Measurements from ENCODE around the gene OR2A7. TPM values are rescaled to one million over a fixed set of nuclear protein-coding genes. Genes with fewer than 3 reads are reported as not detected.
"Not testable (repeated sequence)": the region's sequence is repeated elsewhere in the genome, so short reads cannot be mapped to it uniquely, and the experiment has no call there.

The OR2A7 gene
- total RNA-seq, 2 donors from 2014 or later = 1.2 to 6.5 TPM

- not testable (repeated sequence) for H3K36me3 Mint-ChIP-seq (ENCODE audit: low read depth); H3K4me3 Mint-ChIP-seq; ATAC-seq; H3K9me3 ChIP-seq (ENCODE audit: control insufficient read depth, low read length, poor library complexity, severe bottlenecking); H3K27me3 Mint-ChIP-seq; H3K27ac Mint-ChIP-seq; H3K4me1 Mint-ChIP-seq; DNase-seq
Observed at GRCh38 chr7:144238530-144239082, 26.0 kb downstream of the OR2A7 start.

GRCh38 chr7:144233039-144233438 is 31.6 kb downstream of the OR2A7 start:
- H3K27ac Mint-ChIP-seq; H3K27me3 Mint-ChIP-seq; H3K4me1 Mint-ChIP-seq; DNase-seq; H3K4me3 Mint-ChIP-seq; H3K36me3 Mint-ChIP-seq (ENCODE audit: low read depth); ATAC-seq; H3K9me3 ChIP-seq (ENCODE audit: control insufficient read depth, low read length, poor library complexity, severe bottlenecking): not testable (repeated sequence)

GRCh38 chr7:144231027-144231426 is 33.6 kb downstream of the OR2A7 start:
- not testable (repeated sequence) for H3K27ac Mint-ChIP-seq; H3K4me1 Mint-ChIP-seq; H3K36me3 Mint-ChIP-seq (ENCODE audit: low read depth); DNase-seq; H3K9me3 ChIP-seq (ENCODE audit: control insufficient read depth, low read length, poor library complexity, severe bottlenecking); ATAC-seq; H3K4me3 Mint-ChIP-seq; H3K27me3 Mint-ChIP-seq

GRCh38 chr7:144228810-144229209 is 35.8 kb downstream of the OR2A7 start:
- not testable (repeated sequence) for DNase-seq, H3K27me3 Mint-ChIP-seq

GRCh38 chr7:144226866-144227265 is 37.7 kb downstream of the OR2A7 start:
- H3K4me1 Mint-ChIP-seq; H3K27me3 Mint-ChIP-seq; DNase-seq; H3K9me3 ChIP-seq (ENCODE audit: control insufficient read depth, low read length, poor library complexity, severe bottlenecking); H3K4me3 Mint-ChIP-seq; ATAC-seq; H3K27ac Mint-ChIP-seq; H3K36me3 Mint-ChIP-seq (ENCODE audit: low read depth): not testable (repeated sequence)

More at GRCh38 chr7:144228810-144229209, 35.8 kb downstream of the OR2A7 start:
- ATAC-seq; H3K4me1 Mint-ChIP-seq; H3K4me3 Mint-ChIP-seq; H3K36me3 Mint-ChIP-seq (ENCODE audit: low read depth); H3K9me3 ChIP-seq (ENCODE audit: control insufficient read depth, low read length, poor library complexity, severe bottlenecking); H3K27ac Mint-ChIP-seq: not testable (repeated sequence)

- H3K4me3 Mint-ChIP-seq; DNase-seq; H3K36me3 Mint-ChIP-seq (ENCODE audit: low read depth); H3K4me1 Mint-ChIP-seq; H3K27ac Mint-ChIP-seq; ATAC-seq; H3K27me3 Mint-ChIP-seq; H3K9me3 ChIP-seq (ENCODE audit: control insufficient read depth, low read length, poor library complexity, severe bottlenecking): not testable (repeated sequence)
Observed at GRCh38 chr7:144223675-144224074, 40.9 kb downstream of the OR2A7 start.

- not testable (repeated sequence) for H3K27ac Mint-ChIP-seq, H3K4me1 Mint-ChIP-seq, H3K27me3 Mint-ChIP-seq
Observed at GRCh38 chr7:144220531-144220930, 44.1 kb downstream of the OR2A7 start.

GRCh38 chr7:144219149-144219548 is 45.4 kb downstream of the OR2A7 start:
- H3K36me3 Mint-ChIP-seq (ENCODE audit: low read depth); H3K27me3 Mint-ChIP-seq; H3K4me3 Mint-ChIP-seq; H3K9me3 ChIP-seq (ENCODE audit: control insufficient read depth, low read length, poor library complexity, severe bottlenecking); DNase-seq; H3K27ac Mint-ChIP-seq; H3K4me1 Mint-ChIP-seq: not testable (repeated sequence)
- ATAC-seq = peak; percentile 57

More at GRCh38 chr7:144220531-144220930, 44.1 kb downstream of the OR2A7 start:
- not testable (repeated sequence) for H3K9me3 ChIP-seq (ENCODE audit: control insufficient read depth, low read length, poor library complexity, severe bottlenecking); H3K4me3 Mint-ChIP-seq; ATAC-seq; H3K36me3 Mint-ChIP-seq (ENCODE audit: low read depth); DNase-seq

- not testable (repeated sequence) for DNase-seq; H3K36me3 Mint-ChIP-seq (ENCODE audit: low read depth); H3K9me3 ChIP-seq (ENCODE audit: control insufficient read depth, low read length, poor library complexity, severe bottlenecking); H3K4me1 Mint-ChIP-seq; H3K4me3 Mint-ChIP-seq; ATAC-seq; H3K27ac Mint-ChIP-seq; H3K27me3 Mint-ChIP-seq
Observed at GRCh38 chr7:144218581-144218980, 46.0 kb downstream of the OR2A7 start.

GRCh38 chr7:144217200-144217599 is 47.4 kb downstream of the OR2A7 start:
- not testable (repeated sequence) for DNase-seq; H3K27ac Mint-ChIP-seq; H3K27me3 Mint-ChIP-seq; H3K36me3 Mint-ChIP-seq (ENCODE audit: low read depth); H3K4me1 Mint-ChIP-seq; ATAC-seq; H3K4me3 Mint-ChIP-seq; H3K9me3 ChIP-seq (ENCODE audit: control insufficient read depth, low read length, poor library complexity, severe bottlenecking)

Other genes with a start within 250 kb of the OR2A7 start
- gene OR2A5, start 215.8 kb downstream of the OR2A7 start, total RNA-seq = not detected
- gene OR2A25, start 195.0 kb downstream of the OR2A7 start, total RNA-seq = not detected
- not detected for gene OR2A12, start 178.5 kb downstream of the OR2A7 start, total RNA-seq
- not detected for gene OR2A2, start 155.2 kb downstream of the OR2A7 start, total RNA-seq
- not detected for gene OR2A14, start 141.6 kb downstream of the OR2A7 start, total RNA-seq
- under 1 TPM in 1 of 2 donors, not detected in 1; 0.32 TPM for gene CTAGE4, start 81.3 kb downstream of the OR2A7 start, total RNA-seq
- gene ARHGEF35, start 69.0 kb downstream of the OR2A7 start, total RNA-seq = 1 to 10 TPM in 1 of 2 donors, not detected in 1; 2.2 TPM
- under 1 TPM in 1 of 2 donors, not detected in 1; 0.07 TPM for gene OR2A42, start 25.2 kb downstream of the OR2A7 start, total RNA-seq
- 1 to 10 TPM in 1 of 2 donors, under 1 TPM in 1; 0.47 to 1.6 TPM for gene CTAGE8, start 4.5 kb upstream of the OR2A7 start, total RNA-seq
- gene OR2A1, start 47.6 kb upstream of the OR2A7 start, total RNA-seq = not detected
- gene ARHGEF5, start 90.6 kb upstream of the OR2A7 start, total RNA-seq = 10 to 100 TPM in 1 of 2 donors, 1 to 10 TPM in 1; 4.2 to 12.4 TPM
- gene NOBOX, start 138.9 kb upstream of the OR2A7 start, total RNA-seq = not detected

Data from T-helper 17 cell (primary cell).